GM19397 (cell line): Measurements from ENCODE around the gene VTA1.
"Not testable (repeated sequence)": the region's sequence is repeated elsewhere in the genome, so short reads cannot be mapped to it uniquely, and the experiment has no call there.

Experiments
- ATAC-seq: cut with Tn5 transposase; IDR thresholded peaks from one replicate; pipeline ENCODE4 v1.9.1; 2021; ENCODE audit warnings: mild to moderate bottlenecking, moderate library complexity; ENCODE audit not compliant: unreplicated experiment

The VTA1 gene, protein sequence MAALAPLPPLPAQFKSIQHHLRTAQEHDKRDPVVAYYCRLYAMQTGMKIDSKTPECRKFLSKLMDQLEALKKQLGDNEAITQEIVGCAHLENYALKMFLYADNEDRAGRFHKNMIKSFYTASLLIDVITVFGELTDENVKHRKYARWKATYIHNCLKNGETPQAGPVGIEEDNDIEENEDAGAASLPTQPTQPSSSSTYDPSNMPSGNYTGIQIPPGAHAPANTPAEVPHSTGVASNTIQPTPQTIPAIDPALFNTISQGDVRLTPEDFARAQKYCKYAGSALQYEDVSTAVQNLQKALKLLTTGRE

GRCh38 chr6:142146828-142147662 lies at the start of gene VTA1, which contains the start of gene NMBR:
Gene VTA1, plus strand, starts transcription at chr6:142147263. Its CDS starts 25 bp downstream, at chr6:142147288.
Gene NMBR, minus strand, starts transcription at chr6:142147122. Its CDS starts 58,464 bp downstream, at chr6:142088658.
- peak; percentile 100 for ATAC-seq

DNA sequence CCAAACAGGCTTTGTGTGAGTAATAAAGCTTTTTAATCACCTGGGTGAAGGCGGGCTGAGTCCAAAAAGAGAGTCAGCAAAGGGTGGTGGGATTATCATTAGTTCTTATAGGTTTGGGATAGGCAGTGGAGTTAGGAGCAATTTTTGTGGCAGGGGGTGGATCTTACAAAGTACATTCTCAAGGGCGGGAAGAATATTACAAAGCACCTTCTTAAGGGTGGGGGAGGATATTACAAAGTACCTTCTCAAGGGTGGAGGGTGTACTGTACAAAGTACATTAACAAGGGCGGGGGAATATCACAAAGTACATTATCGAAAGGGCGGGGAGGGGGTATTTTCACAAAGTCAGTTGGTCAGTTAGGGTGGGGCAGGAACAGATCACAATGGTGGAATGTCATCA lies 42.2 kb upstream of the VTA1 start:
- not testable (repeated sequence) for ATAC-seq

- ATAC-seq = not testable (repeated sequence)
Measured at GRCh38 chr6:142110820-142111219, 36.2 kb upstream of the VTA1 start.

DNA sequence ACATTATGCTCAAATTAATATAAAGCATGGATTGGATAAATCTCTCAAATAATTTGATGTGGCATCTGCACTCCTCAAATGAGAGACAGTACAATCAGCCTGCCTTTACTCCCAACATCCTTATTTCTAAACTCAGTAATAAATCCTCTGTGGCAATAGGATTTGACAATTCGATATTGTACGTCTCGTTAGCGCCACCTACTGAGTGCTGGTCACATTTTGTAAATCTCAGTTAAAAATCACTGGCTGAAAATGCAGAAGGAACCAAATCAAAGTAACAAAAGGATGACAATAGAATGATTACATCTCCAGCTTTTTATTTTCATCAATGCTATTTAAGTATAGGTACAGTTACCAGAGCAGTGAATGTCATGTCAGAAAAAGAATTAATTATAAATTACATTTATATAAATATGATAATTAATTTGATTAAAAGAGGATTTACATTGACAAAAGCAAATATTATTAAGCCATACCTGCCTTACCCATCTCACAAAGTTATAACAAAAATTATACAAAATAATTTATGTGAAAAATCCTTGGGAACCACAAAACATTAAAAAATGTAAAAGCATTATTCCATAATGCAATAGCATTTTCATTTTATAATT lies 34.5 kb upstream of the VTA1 start:
- no peak for ATAC-seq

- no peak for ATAC-seq
Measured at GRCh38 chr6:142117366-142117765, 29.7 kb upstream of the VTA1 start.

- ATAC-seq = no peak
Measured at GRCh38 chr6:142118328-142118727, 28.7 kb upstream of the VTA1 start.

GRCh38 chr6:142118925-142119324 lies 28.1 kb upstream of the VTA1 start:
- ATAC-seq = no peak

DNA sequence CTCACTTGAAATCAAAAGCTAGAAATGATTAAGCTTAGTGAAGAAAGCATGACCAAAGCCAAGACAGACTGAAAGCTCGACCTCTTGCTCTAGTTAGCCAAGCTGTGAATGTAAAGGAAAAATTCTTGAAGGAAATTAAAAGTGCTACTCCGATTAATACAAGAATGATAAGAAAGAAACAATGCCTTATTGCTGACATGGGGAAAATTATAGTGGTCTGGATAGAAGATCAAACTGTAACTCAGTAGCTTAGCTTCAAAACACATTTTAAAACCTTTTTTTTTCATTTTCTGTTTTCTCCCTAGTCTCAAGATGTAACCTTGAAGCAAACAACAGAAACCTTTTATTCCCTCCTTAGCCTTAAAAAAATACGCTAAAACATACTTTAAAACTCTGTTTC lies 25.7 kb upstream of the VTA1 start:
- no peak for ATAC-seq

DNA sequence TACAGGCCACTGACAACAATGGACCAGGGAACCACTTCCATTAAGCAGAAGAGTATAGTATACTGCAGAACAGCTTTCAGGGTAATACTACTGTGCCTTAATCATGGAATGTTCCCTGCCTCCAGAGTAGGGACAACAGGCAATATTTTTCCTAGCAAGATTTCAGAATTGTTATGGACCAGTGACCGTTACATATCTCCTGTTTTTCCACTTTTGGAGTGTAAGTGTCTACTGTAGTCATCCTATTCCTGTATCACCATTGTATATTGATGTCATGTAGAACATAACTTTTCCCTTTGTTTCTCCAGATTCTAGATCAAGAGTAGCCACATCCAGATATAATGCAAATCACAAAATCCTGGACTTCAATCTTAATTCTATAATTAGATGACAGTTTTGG lies 16.2 kb upstream of the VTA1 start:
- no peak for ATAC-seq

GRCh38 chr6:142132625-142133024 lies 14.4 kb upstream of the VTA1 start, which contains the start of gene GJE1:
Gene GJE1, plus strand, starts transcription at chr6:142132925. Its CDS starts 234 bp downstream, at chr6:142133159.
- no peak for ATAC-seq

DNA sequence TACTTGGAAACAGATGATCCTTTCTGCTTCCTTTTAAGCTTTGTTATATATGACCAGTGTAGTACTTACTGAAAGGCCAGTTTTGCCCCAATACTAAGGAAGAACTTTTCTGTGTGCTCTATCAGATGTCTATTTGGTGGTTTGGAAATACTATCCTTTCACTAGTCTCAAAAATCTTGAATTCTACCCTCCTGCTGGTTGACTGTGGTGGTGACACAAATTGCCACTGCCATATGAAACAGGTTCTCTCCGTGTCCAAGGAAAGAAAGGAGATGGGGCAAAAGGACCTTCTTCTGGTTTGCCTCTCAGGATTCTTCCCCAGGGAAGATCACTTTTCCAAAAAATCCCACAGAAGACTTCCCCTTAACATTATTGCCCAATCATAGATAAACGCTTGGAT lies 8.2 kb upstream of the VTA1 start:
- ATAC-seq = no peak

GRCh38 chr6:142141531-142141930 lies 5.5 kb upstream of the VTA1 start:
- not testable (repeated sequence) for ATAC-seq

DNA sequence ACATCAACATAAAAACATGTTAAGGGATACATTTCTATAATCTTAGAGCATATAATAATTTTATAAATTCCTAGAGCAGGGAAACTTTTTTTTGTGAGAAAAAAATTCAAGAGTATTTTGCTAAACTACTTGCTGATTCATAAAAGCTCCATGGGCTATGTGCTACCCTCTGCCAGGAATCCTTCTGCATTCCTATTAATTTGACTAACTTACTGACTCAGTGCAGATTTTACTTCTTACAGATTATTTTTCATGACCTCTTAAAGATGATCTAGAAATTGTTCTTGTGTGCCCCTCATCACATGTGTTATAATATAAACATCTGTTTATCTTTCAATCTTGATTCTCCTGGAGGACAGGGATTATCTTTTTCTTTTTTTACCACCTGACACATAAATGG lies 5.7 kb downstream of the VTA1 start:
- ATAC-seq = no peak

- ATAC-seq = no peak
Measured at GRCh38 chr6:142153196-142153595, 6.1 kb downstream of the VTA1 start.

DNA sequence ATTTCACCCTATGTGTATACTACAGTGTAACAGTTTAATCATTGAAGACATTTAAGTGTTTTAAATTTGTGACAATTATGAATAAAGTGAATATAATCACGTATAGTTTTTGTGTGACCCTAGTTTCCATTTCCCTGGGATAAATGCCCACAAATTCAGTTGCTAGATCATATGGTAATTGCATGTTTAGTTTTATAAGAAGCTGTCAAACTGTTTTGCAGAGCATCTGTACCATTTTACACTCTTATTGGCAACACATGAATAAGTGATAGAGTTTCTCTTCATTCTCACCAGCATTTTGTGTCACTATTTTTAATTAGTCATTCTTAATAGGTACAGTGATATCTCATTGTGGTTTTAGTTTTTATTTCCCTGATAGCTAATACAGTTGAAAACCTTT lies 7.3 kb downstream of the VTA1 start:
- no peak for ATAC-seq

GRCh38 chr6:142155091-142155490 lies 8.0 kb downstream of the VTA1 start:
- ATAC-seq = no peak

DNA sequence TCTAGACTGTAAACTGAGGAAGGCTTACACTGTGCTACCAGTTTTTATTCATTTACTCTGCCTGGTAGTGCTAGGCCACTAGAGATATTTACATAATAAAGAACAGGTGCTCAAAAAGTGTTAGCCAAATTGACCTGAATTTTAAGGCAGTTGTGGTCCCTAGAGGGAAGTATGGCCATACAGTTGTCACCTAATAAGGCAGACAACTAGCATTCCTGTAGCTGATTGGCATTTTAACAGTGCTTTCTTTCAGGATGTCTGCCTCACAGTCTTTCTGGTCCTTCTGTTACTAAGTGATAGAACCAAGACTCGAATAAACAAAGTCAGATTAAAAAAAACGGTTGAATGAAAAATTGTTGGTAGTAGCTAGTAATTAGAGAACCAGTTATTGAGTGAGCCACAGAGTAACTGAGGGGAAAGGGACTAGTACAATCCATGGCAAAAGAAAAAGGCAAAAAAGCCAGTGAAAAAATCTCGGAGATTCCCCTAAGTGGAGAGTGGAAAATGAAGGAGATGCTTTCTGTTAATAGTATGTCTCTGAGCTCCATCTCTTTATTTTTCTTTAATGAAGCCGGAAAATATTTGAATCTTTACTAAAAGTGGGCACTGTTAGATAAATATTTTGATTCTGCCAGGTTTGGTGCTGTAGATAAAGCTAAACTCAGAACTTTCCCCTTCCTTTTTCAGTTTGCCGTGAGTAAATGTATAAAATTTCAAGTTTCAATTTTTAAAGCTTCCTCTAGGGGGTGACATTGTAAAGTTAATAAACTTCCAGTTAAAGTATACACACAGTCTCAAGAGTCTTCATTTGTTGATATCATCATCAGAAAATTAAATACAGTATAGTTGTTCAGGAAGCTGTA lies 9.1 kb downstream of the VTA1 start:
- ATAC-seq = peak; percentile 74

DNA sequence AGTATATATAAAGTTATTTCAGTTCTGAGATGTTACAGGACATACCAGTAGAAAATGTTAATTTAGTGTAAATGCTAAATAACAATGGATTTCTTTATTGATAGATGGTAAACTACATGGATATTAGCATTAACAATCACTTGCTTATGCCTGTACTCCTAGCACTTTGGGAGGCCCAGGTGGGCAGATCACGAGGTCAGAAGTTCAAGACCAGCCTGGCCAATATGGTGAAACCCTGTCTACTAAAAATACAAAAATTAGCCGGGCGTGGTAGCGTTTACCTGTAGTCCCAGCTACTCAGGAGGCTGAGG lies 9.7 kb downstream of the VTA1 start:
- not testable (repeated sequence) for ATAC-seq

DNA sequence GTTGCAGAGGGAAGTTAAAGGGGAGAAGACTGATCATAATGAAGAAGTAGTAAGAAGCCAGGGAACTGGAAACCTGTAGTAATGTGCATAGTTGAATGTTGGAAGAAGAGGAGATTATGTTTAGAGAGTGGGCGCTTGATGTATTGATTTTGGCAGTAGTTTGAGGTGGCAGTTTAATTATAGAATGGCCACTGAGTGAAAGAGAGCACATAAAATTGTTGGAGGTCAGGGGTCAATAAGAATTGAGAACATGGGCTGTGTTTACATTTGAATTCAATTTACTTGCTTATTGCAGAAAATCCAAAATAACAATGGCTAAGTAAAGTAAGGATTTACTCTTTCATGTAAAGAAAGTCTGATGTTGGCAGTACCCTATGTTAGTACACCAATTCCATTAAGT lies 15.7 kb downstream of the VTA1 start:
- ATAC-seq = no peak

- no peak for ATAC-seq
Measured at GRCh38 chr6:142165227-142165626, 18.2 kb downstream of the VTA1 start.

DNA sequence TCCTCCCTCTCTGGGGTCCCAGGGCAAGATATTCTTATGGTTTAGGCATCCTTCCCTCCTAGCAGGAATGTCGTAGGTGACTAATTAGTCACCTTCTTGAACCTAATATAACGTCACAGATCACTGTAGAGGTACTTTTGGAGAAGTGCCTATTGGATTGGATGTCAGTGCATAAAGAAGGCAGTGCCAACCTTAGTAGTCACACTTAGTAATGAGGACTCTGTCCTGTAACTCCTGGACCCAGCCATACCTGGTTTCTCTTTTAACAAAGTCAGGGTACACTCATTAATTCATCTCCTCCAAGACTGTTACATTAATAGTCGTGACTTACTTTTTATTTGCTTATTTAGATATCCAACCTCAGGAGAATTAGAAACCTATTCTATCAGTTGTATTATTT lies 20.0 kb downstream of the VTA1 start:
- ATAC-seq = no peak
